ENCODE measurements around the gene FZD10.

DNA sequence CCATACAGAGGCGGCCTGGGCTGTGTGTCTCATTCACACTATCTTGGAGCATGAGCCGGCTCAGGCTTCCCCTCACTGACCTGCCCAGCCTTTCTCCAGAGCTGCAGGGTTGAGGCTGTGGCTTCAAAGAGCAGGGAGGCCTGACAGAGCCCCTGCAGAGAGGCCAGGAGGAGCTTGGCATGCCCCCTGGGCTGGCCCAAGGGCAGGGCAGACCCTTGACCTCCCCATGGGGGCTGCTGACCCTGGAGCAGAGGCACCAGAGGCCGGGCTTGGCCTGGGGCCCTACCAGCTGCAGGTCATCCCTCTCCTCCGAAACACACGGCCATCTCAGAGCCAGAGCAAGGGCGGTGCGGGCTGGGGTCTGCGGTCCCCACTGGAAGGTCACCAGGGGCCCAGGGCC lies 46.6 kb upstream of the FZD10 start:
- TF ChIP-seq, protein P1, sequence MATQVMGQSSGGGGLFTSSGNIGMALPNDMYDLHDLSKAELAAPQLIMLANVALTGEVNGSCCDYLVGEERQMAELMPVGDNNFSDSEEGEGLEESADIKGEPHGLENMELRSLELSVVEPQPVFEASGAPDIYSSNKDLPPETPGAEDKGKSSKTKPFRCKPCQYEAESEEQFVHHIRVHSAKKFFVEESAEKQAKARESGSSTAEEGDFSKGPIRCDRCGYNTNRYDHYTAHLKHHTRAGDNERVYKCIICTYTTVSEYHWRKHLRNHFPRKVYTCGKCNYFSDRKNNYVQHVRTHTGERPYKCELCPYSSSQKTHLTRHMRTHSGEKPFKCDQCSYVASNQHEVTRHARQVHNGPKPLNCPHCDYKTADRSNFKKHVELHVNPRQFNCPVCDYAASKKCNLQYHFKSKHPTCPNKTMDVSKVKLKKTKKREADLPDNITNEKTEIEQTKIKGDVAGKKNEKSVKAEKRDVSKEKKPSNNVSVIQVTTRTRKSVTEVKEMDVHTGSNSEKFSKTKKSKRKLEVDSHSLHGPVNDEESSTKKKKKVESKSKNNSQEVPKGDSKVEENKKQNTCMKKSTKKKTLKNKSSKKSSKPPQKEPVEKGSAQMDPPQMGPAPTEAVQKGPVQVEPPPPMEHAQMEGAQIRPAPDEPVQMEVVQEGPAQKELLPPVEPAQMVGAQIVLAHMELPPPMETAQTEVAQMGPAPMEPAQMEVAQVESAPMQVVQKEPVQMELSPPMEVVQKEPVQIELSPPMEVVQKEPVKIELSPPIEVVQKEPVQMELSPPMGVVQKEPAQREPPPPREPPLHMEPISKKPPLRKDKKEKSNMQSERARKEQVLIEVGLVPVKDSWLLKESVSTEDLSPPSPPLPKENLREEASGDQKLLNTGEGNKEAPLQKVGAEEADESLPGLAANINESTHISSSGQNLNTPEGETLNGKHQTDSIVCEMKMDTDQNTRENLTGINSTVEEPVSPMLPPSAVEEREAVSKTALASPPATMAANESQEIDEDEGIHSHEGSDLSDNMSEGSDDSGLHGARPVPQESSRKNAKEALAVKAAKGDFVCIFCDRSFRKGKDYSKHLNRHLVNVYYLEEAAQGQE (IDR thresholded peaks at IDR 0.05; ENCODE audit: low read depth): no peak
- no peak for TF ChIP-seq TAF1 (IDR thresholded peaks at IDR 0.05; ENCODE audit: low read depth)
- TF ChIP-seq TCF12 (IDR thresholded peaks at IDR 0.05; ENCODE audit: low read depth): no peak
- TF ChIP-seq EP300 (IDR thresholded peaks at IDR 0.05; ENCODE audit: borderline replicate concordance): no peak
